ENCODE results near the gene NGEF. TPM values are rescaled to one million over a fixed set of nuclear protein-coding genes. Genes with fewer than 3 reads are reported as not detected.

NGEF gene
- total and polyA plus RNA-seq, 10 of the 15 experiments (the other 5 are each of a cell fraction or from before 2014, with no cell fraction given) = 0.12 TPM; not detected in 9

DNA sequence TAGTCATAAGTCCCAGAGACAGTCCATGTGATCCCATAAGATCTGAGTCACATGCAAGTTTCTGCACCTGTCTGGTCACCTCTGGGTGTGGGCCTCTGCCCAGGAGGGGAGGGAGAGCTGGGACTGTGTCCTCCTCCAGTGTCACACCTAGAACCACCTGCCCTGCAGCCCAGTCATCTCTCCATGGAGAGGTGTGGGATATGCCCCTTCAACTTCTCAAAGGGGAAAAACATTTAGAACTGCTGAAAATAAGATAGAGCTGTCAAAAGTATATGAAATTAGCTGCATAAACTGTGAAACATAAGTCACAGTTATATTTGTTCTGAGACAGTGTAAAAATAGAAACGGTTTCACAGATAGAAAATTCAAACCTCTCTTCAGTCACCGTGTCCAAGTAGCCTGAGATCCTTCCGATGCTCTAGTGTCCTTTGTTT lies 55.4 kb downstream of the NGEF start:
- in situ Hi-C loops (cut with MboI) = no loop called here
- Histone ChIP-seq H3K4me2 (ENCODE audit: control insufficient read depth, insufficient read depth) (peak overlapping the region; percentile 84), H3K36me3 (ENCODE audit: control insufficient read depth in 2 of 2, insufficient read depth in 2 of 2, low read length in 1 of 2) (no peaks in the 10 kb centered on the region), H3K4me3 (no peak overlapping the region), H2AFZ (ENCODE audit: control insufficient read depth, low read depth, low read length) (no peak overlapping the region), H3K27me3 (replicated peaks in 1 of 2; ENCODE audit: control insufficient read depth in 2 of 2, insufficient read depth in 2 of 2, low read length in 1 of 2) (no peaks in the 10 kb centered on the region), H3K27ac (ENCODE audit: control insufficient read depth, insufficient read depth) (peak overlapping the region; percentile 33; the same call in 1 of the 2 replicates), H3K9me3 (replicated peaks; ENCODE audit: control insufficient read depth, insufficient read depth, low read length) (peaks cover 7% of the 10 kb centered on the region; the same call in 1 of the 3 replicates), H3K79me2 (ENCODE audit: control insufficient read depth, insufficient read depth, low read length) (no peaks in the 10 kb centered on the region), H4K20me1 (ENCODE audit: control insufficient read depth, insufficient read depth) (no peaks in the 10 kb centered on the region), H3K4me1 (ENCODE audit: control insufficient read depth, insufficient read depth, low read length) (peaks cover 19% of the 10 kb centered on the region), H3K9ac (ENCODE audit: control insufficient read depth, insufficient read depth, low read length) (no peak overlapping the region)
- ChIA-PET POLR2A (interaction anchor here (1.0 to 2.7 kb wide), 2 partner anchors 15 to 102 kb away, joined by 3 to 12 read pairs; partner anchors contain the start of gene INPP5D), RAD21 (ENCODE audit: unreplicated experiment) (interaction anchor here (0.9 to 2.9 kb wide), 9 partner anchors 12 to 266 kb away, joined by 3 to 22 read pairs (median 5); no protein-coding TSS in a partner anchor), SMC1A (ENCODE audit: uncharacterized antibody, unreplicated experiment) (interaction anchor here (0.7 to 6.7 kb wide), 17 partner anchors 9 to 124 kb away, joined by 3 to 52 read pairs (median 4); no protein-coding TSS in a partner anchor), CTCF (interaction anchor here (0.9 to 4.7 kb wide), 6 partner anchors 11 to 152 kb away, joined by 3 to 23 read pairs (median 5); no protein-coding TSS in a partner anchor)
- ATAC-seq (peak; percentile 51), DNase-seq (ENCODE audit: low read depth, low spot score) (no peak), FAIRE-seq (no peak)
- no TSS peak for BruUV-seq (replicated peaks)
- intact Hi-C loops (cut with micrococcal nuclease; ENCODE audit: unreplicated experiment) = no loop called here
- WGBS (ENCODE audit: insufficient coverage, insufficient replicate concordance, low lambda C conversion rate, missing lambda C conversion rate) = 0% methylated on average over 3 of the region's 3 CpGs
- TF ChIP-seq EED (IDR thresholded peaks at IDR 0.05; ENCODE audit: low read depth) = peak; percentile 61; the same call in 1 of the 2 replicates
- peak; percentile 83 for TF ChIP-seq MEF2A (IDR thresholded peaks at IDR 0.05; ENCODE audit: insufficient read depth, low read depth, low read length)
- peak; percentile 67 for TF ChIP-seq RAD51 (IDR thresholded peaks at IDR 0.05)
- peak; percentile 65 for TF ChIP-seq MEF2B (IDR thresholded peaks at IDR 0.05; ENCODE audit: partially characterized antibody, poor library complexity, severe bottlenecking)
- TF ChIP-seq DPF2 (IDR thresholded peaks at IDR 0.05) = 0 out of 2 replicates have a peak, but pooled peaks have one; percentile 39
- no peak for TF ChIP-seq SREBF1 (IDR thresholded peaks at IDR 0.05; ENCODE audit: low read length)
- TF ChIP-seq ATF7 (IDR thresholded peaks at IDR 0.05; ENCODE audit: low read depth) = peak; percentile 29; the same call in 1 of the 2 replicates
- TF ChIP-seq RUNX3 (IDR thresholded peaks at IDR 0.05; ENCODE audit: low read length) = peak; percentile 39
- peak; percentile 63; the same call in 1 of the 2 replicates for TF ChIP-seq IKZF1 (conservative IDR thresholded peaks at IDR 0.05)
- TF ChIP-seq, protein P1, sequence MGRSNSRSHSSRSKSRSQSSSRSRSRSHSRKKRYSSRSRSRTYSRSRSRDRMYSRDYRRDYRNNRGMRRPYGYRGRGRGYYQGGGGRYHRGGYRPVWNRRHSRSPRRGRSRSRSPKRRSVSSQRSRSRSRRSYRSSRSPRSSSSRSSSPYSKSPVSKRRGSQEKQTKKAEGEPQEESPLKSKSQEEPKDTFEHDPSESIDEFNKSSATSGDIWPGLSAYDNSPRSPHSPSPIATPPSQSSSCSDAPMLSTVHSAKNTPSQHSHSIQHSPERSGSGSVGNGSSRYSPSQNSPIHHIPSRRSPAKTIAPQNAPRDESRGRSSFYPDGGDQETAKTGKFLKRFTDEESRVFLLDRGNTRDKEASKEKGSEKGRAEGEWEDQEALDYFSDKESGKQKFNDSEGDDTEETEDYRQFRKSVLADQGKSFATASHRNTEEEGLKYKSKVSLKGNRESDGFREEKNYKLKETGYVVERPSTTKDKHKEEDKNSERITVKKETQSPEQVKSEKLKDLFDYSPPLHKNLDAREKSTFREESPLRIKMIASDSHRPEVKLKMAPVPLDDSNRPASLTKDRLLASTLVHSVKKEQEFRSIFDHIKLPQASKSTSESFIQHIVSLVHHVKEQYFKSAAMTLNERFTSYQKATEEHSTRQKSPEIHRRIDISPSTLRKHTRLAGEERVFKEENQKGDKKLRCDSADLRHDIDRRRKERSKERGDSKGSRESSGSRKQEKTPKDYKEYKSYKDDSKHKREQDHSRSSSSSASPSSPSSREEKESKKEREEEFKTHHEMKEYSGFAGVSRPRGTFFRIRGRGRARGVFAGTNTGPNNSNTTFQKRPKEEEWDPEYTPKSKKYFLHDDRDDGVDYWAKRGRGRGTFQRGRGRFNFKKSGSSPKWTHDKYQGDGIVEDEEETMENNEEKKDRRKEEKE (IDR thresholded peaks at IDR 0.05) = no peak
- TF ChIP-seq MLLT1 (IDR thresholded peaks at IDR 0.05) = no peak
- peak; percentile 54 to 60; a peak in 2 of 4 replicates for TF ChIP-seq IKZF2 (IDR thresholded peaks at IDR 0.05)
- TF ChIP-seq, protein P2, sequence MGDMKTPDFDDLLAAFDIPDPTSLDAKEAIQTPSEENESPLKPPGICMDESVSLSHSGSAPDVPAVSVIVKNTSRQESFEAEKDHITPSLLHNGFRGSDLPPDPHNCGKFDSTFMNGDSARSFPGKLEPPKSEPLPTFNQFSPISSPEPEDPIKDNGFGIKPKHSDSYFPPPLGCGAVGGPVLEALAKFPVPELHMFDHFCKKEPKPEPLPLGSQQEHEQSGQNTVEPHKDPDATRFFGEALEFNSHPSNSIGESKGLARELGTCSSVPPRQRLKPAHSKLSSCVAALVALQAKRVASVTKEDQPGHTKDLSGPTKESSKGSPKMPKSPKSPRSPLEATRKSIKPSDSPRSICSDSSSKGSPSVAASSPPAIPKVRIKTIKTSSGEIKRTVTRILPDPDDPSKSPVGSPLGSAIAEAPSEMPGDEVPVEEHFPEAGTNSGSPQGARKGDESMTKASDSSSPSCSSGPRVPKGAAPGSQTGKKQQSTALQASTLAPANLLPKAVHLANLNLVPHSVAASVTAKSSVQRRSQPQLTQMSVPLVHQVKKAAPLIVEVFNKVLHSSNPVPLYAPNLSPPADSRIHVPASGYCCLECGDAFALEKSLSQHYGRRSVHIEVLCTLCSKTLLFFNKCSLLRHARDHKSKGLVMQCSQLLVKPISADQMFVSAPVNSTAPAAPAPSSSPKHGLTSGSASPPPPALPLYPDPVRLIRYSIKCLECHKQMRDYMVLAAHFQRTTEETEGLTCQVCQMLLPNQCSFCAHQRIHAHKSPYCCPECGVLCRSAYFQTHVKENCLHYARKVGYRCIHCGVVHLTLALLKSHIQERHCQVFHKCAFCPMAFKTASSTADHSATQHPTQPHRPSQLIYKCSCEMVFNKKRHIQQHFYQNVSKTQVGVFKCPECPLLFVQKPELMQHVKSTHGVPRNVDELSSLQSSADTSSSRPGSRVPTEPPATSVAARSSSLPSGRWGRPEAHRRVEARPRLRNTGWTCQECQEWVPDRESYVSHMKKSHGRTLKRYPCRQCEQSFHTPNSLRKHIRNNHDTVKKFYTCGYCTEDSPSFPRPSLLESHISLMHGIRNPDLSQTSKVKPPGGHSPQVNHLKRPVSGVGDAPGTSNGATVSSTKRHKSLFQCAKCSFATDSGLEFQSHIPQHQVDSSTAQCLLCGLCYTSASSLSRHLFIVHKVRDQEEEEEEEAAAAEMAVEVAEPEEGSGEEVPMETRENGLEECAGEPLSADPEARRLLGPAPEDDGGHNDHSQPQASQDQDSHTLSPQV (IDR thresholded peaks at IDR 0.05) = no peak
